ENCODE results near the gene UBE3C.

Gene UBE3C

GRCh38 chr7:157177983-157178381, 39.3 kb downstream of the UBE3C start:
- Histone ChIP-seq H3K4me1 (no peaks in the 10 kb centered on the region), H3K4me3 (no peak overlapping the region), H3K27ac (no peak overlapping the region), H3K36me3 (peaks cover 58 to 93% (median 74%) of the 10 kb centered on the region in 3 donors), H3K9me3 (no peaks in the 10 kb centered on the region), H3K27me3 (no peaks in the 10 kb centered on the region)
- no peak for DNase-seq
- no peak for TF ChIP-seq CTCF (IDR thresholded peaks at IDR 0.05)
- intact Hi-C loops (cut with DNase I; ENCODE audit: low total_unique reads), result no loop called here

GRCh38 chr7:157183832-157184231, 45.1 kb downstream of the UBE3C start:
- DNase-seq, result no peak
- intact Hi-C loops (cut with DNase I; ENCODE audit: low total_unique reads), result no loop called here
- Histone ChIP-seq H3K36me3 (peaks cover 67 to 97% (median 84%) of the 10 kb centered on the region in 3 donors), H3K4me1 (no peaks in the 10 kb centered on the region), H3K27ac (no peak overlapping the region), H3K4me3 (no peak overlapping the region), H3K27me3 (no peaks in the 10 kb centered on the region), H3K9me3 (no peaks in the 10 kb centered on the region)
- TF ChIP-seq CTCF (IDR thresholded peaks at IDR 0.05), result no peak

- Histone ChIP-seq H3K27ac (no peak overlapping the region), H3K4me3 (no peak overlapping the region), H3K4me1 (no peaks in the 10 kb centered on the region), H3K27me3 (no peaks in the 10 kb centered on the region), H3K9me3 (no peaks in the 10 kb centered on the region), H3K36me3 (peaks cover 68 to 99% (median 75%) of the 10 kb centered on the region in 3 donors)
- intact Hi-C loops (cut with DNase I; ENCODE audit: low total_unique reads), result no loop called here
- no peak for DNase-seq
- no peak for TF ChIP-seq CTCF (IDR thresholded peaks at IDR 0.05)
These were observed 49.5 kb downstream of the UBE3C start for GRCh38 chr7:157188091-157188665.

- Histone ChIP-seq H3K27me3 (no peaks in the 10 kb centered on the region), H3K9me3 (no peaks in the 10 kb centered on the region), H3K4me1 (no peaks in the 10 kb centered on the region), H3K27ac (no peak overlapping the region), H3K36me3 (peaks cover 60 to 92% (median 66%) of the 10 kb centered on the region in 3 donors), H3K4me3 (no peak overlapping the region)
- DNase-seq, result no peak
- TF ChIP-seq CTCF (IDR thresholded peaks at IDR 0.05), result no peak
- intact Hi-C loops (cut with DNase I; ENCODE audit: low total_unique reads), result no loop called here
These were observed 50.7 kb downstream of the UBE3C start for GRCh38 chr7:157189405-157189804.

- H3K27me3 ChIP-seq, result no peaks in the 10 kb centered on the region
- no peak overlapping the region for H3K4me3 ChIP-seq
- H3K9me3 ChIP-seq, result no peaks in the 10 kb centered on the region
- intact Hi-C loops (cut with DNase I; ENCODE audit: low total_unique reads), result no loop called here
- peaks cover 48 to 87% (median 50%) of the 10 kb centered on the region in 3 donors for H3K36me3 ChIP-seq
- H3K27ac ChIP-seq, result no peak overlapping the region
- H3K4me1 ChIP-seq, result no peaks in the 10 kb centered on the region
- TF ChIP-seq CTCF (IDR thresholded peaks at IDR 0.05), result no peak
- DNase-seq, result no peak
These were observed 54.1 kb downstream of the UBE3C start for GRCh38 chr7:157192861-157193260.

- no peak for TF ChIP-seq CTCF (IDR thresholded peaks at IDR 0.05)
- intact Hi-C loops (cut with DNase I; ENCODE audit: low total_unique reads), result no loop called here
- Histone ChIP-seq H3K4me1 (no peaks in the 10 kb centered on the region), H3K36me3 (peaks cover 50 to 87% (median 50%) of the 10 kb centered on the region in 3 donors), H3K4me3 (no peak overlapping the region), H3K27me3 (no peaks in the 10 kb centered on the region), H3K27ac (no peak overlapping the region), H3K9me3 (no peaks in the 10 kb centered on the region)
- DNase-seq, result no peak
These were observed 54.5 kb downstream of the UBE3C start for GRCh38 chr7:157193274-157193673.
